HG03025 (cell line): ENCODE data around the gene MICAL2.

Experiments used
- ATAC-seq: cut with Tn5 transposase; IDR thresholded peaks from one replicate; pipeline ENCODE4 v1.9.1; 2021; ENCODE audit warnings: mild to moderate bottlenecking, moderate library complexity; ENCODE audit not compliant: unreplicated experiment, low FRiP score

The MICAL2 gene

GRCh38 chr11:12076840-12077534 is 33.4 kb upstream of the MICAL2 start:
- no peak for ATAC-seq

DNA sequence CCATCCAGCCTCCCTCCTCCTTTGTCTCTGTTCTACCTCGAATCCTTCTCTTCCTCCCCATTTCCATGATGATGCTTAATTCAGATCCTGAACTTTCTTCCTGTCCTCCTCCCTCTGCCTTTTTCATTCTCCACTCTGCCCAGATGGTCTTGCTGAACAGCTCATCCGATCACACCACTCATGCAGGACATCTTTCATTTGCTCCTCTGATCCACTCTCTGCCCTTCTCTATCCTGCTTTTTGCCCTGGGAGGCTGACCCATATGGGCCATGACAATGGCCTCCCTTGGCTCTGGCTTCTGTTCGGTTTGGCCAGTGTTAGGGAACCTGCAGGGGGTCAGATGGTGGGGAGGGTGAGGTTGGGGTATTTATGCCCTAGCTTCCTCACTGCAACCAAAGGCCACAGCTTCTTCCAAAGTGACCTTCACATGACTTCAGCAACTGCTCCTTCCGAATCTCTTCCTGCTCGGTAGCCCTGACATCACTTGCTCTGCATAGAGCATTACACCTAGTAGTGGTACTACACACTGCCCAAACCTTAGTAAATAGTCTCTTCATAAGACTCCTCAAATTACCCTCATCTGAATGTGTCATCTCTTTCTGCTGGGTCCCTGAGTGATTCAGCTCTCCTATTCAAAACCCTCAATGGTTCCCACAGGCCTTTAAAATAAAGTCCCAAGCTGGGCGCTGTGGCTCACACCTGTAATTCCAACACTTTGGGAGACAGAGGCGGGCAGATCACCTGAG is 32.7 kb upstream of the MICAL2 start:
- no peak for ATAC-seq

- no peak for ATAC-seq
Measured at GRCh38 chr11:12079726-12080556, 30.4 kb upstream of the MICAL2 start.

GRCh38 chr11:12083380-12083779 is 27.0 kb upstream of the MICAL2 start:
- ATAC-seq = no peak

DNA sequence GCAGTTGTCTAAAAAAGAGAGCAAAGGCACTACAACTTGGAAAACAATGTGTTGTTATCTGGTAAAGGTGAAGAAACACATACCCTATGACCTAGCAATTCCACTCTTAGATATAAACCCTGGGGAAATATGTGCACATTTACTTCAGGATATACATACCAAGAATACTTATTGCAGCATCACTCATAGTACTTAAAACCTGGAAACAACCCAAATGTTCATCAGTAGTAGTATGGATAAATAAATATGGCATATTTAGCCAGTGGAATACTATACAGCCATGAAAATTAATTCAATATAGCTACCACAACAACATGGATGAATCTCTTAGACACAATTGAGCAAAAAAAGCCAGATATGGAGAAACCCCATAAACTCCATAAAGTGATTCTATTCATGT is 26.1 kb upstream of the MICAL2 start:
- ATAC-seq = no peak

DNA sequence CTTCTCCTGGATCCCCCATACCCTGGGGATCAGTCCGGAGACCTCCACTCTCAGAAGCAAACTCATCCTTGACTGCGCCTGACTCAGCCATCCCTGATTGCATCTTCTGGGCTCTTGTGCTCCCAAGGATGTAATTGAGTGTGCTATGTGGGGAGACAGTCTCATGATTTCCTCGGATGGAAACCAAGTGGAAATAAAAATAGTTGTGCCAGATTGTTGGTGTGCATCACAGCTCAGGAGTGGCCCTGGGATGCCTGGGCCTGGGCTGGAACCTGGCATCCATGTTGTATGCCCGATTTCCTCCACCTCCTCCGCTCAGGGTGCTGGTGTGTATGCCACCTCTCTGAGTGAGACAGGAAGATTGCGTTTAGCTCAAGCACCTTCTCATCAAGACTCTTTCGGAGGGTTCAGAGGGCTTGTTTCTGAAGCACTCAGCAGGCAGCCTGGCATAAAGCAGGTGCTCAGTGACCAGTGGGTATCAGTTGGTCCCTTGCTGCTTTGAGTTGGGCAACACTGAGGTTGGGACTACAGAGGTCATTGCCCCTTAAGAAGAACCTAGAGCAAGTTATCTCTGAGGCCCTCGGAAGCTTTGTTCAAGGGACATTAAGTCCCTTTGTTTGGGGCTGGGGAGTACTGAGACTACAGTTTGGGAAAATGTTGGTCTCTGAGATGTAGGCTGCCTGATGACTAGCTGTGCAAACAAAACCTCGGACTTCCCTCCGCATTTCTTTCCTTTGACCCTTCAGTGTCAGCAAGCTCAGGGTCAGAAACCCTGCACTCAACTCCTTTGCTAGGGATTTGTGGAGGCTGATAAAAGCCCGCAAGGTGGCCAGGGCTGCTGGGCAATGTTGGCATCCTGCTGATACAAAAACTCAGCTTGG is 24.8 kb upstream of the MICAL2 start:
- no peak for ATAC-seq

DNA sequence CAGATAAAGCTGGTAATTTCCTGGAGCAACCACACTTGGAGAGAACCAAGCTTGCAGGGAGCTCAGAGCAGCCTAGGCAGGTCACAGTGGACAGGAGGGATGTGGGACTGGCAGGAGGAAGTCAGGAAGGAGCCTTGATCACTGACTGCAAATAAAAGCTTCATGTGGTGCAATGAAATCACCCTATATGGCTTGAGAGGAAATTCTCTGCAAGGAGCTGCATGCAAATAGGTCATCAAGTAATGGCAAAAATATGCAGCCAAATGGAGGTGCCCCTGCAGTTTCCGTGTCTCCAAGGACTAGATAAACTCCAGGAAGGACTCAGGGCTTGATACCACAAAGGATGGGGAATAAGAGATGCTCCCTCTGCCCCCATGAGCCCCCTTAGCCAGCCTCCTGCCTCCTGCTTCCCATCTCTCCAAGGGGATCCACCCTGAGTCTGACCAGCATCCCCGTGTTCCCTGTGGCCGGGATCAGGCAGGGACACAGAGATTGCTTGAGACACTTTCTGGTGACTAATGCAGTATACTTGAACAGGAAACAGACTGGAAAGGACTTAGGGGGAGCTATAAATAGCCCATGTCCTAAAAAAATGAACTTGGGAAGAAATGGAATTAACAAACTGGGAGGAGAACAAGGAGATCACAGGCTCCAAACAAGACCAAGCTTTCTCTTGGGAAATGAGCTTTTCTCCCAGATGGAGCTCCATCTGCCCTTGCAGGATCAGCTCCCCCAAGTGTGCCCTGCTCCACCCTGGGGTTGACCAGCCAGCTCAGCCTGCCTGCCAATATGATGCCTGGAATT is 23.9 kb upstream of the MICAL2 start:
- no peak for ATAC-seq

GRCh38 chr11:12087075-12088004 is 23.1 kb upstream of the MICAL2 start:
- ATAC-seq = no peak

DNA sequence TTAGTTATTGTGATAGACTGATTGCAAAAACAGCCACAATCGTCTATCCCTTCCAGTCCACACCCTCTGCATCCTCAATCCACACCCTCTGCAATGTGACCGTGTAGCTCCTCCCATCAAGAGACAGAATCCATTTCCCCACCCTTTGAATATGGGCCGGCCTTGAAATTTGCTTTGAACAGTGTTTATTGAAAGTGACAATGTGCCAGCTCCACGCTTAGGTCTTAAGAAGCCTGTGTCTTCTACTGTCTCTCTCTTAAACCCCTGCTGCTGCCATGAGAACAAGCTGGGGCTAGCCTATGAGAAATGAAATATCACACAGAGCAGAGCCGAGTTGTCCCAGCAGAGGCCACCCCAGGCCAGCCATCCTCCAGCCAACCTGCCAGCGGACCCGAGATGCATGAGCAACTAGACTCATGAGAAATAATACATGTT is 22.3 kb upstream of the MICAL2 start:
- no peak for ATAC-seq

- ATAC-seq = no peak
Measured at GRCh38 chr11:12088531-12088930, 21.9 kb upstream of the MICAL2 start.

- ATAC-seq = no peak
Measured at GRCh38 chr11:12089041-12089440, 21.3 kb upstream of the MICAL2 start.

DNA sequence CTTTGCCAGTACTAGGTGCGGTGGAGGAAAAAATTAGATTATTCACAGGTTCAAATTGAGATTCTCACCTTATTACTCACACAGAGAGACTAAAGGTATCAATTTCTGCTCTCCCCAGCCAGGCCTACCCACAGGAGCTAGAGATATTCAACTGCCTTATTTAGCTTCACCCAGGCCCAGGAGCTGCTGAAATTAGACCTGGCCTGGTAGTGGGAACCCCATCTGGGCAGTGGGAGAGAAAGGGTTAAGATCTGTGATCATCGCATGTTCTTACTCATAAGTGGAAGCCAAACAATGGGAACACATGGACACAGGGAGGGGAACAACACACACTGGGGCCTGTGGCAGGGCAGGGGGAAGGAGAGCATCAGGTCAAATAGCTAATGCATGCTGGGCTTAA is 20.9 kb upstream of the MICAL2 start:
- no peak for ATAC-seq

DNA sequence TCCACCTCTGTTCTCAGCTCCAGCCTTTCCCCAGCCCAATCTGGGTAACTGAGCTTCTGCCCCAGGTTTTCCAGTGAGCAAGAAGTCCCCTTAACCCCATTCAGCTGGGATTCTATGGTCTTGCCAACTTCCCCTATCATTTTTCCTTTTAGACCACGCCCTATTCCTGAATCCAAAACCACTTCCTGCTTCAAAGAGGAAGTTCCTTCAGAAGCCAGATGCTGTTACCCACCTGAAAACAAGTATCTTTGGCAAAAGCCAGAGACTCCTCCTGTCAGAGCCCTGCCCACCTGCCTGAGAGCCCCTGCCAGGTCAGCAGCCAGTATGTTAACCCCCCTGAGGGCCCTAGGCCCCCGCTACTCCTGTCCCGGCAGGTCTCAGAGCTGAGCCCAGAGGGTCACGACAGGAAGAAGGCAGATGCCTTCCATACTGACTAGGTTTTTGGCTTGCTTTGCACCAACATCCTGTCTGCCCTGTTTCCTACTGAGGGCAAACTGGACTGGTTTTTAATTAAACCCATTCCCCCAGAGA is 20.3 kb upstream of the MICAL2 start:
- ATAC-seq = no peak

DNA sequence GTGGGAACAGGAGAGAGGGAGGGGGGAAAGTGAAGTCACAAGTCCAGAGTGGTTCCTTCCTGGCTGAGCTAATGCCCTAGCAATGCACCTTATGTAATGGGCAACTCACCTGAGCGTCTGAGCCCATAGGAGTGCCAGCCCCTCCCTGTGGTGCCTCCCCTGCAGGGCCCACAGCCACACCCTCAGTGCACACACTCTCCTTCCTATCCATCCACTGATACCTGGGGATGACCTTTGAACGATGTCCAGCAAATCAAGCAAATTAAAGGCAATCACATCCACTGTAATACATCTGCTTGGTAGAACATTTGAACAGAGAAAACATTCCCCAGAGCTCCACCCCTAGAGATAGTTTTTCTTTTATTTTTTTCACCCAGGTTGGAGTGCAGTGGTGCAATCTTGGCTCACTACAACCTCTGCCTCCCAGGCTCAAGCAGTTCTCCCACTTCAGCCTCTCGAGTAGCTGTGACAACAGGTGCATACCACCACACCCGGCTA is 19.6 kb upstream of the MICAL2 start:
- no peak for ATAC-seq

DNA sequence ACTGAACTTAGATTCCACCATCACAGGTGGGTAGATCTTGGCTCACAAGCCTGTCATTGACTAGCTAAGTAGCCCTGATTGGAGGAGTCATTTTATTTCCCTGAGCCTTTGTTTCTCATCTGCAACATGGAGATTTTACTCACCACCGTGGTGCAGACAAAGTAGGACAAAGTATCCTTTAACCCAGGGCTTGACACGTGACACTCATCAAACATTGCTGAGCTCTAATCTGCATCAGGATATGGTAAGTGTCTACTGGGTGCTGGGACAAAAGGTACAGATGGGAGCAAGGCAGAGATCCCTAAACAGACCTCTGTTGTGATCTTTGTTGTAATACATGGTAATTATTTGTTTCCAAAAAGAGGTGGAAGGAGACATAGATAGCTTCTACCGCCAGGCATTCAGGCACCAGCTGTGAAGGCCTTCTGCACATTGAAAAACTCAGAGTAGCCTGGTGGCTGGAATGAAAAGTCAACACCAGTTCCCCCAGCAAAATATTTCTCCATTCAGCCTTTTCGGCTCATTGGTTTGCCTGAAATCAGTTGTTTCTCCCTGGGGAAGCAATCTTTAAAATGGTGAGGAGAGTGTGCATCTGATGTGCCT is 18.3 kb upstream of the MICAL2 start:
- no peak for ATAC-seq

DNA sequence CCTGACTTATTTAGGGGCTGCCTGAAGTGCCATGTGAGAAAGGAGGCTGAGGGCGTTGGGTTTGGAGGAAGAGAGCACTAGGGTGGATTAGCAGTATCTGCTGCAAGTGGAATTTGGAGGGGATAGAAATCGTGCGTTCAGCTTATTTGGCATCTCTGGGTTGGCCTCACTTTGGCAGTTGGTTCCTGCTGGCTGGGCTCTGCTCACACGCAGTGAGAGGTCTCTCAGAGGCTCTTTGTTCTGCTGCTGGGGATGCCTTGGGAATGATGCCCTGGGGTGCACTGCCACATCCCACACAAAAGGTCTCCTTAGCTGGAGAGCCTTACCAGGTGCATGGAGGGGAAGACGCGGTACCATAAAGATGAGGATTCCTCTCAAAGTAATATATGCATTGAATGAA is 17.7 kb upstream of the MICAL2 start:
- ATAC-seq = no peak
